ENCODE measurements around the gene ATXN7L3B.

DNA sequence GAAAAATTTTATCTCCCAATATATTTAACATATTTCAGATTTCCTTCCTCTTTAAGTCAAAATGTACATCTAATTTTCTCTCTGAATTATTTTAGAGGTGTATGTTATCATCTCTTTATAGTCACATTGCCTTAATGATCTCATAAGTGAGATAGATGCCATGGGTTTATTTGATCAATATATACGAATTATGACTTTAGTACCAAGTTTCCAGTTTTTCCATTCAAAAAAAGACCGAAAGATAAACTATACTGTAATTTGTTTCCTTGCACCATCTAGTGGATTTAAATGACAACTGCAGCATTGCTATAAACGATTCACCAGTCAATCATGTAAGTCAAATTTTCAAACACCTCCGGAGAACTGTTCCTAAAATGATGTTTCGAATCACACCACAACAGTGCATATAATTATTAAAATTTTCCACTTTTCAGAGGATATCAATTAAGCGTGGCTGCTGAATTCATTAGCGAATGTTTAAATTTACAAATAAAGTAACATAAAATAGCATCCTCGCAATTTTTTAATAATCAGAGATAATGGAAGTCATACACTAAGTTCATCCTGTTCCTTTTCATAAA, 419 bp upstream of the ATXN7L3B start:
- no peak for TF ChIP-seq ZFP1 (CRISPR knock-in tag; IDR thresholded peaks at IDR 0.05)
- TF ChIP-seq KDM4B (IDR thresholded peaks at IDR 0.05; ENCODE audit: borderline replicate concordance in 2 of 2, low read depth in 1 of 2): no peak
- TF ChIP-seq, protein P1, sequence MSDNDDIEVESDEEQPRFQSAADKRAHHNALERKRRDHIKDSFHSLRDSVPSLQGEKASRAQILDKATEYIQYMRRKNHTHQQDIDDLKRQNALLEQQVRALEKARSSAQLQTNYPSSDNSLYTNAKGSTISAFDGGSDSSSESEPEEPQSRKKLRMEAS (CRISPR knock-in tag; IDR thresholded peaks at IDR 0.05): no peak
- TF ChIP-seq, protein P2, sequence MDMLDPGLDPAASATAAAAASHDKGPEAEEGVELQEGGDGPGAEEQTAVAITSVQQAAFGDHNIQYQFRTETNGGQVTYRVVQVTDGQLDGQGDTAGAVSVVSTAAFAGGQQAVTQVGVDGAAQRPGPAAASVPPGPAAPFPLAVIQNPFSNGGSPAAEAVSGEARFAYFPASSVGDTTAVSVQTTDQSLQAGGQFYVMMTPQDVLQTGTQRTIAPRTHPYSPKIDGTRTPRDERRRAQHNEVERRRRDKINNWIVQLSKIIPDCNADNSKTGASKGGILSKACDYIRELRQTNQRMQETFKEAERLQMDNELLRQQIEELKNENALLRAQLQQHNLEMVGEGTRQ (CRISPR knock-in tag; IDR thresholded peaks at IDR 0.05): no peak
- TF ChIP-seq GATAD2B (IDR thresholded peaks at IDR 0.05; ENCODE audit: borderline replicate concordance): no peak
- TF ChIP-seq EP300 (IDR thresholded peaks at IDR 0.05; ENCODE audit: low read length): no peak
- TF ChIP-seq EZH2 (IDR thresholded peaks at IDR 0.05; ENCODE audit: borderline replicate concordance, low read depth, low read length): no peak
- TF ChIP-seq, protein P3, sequence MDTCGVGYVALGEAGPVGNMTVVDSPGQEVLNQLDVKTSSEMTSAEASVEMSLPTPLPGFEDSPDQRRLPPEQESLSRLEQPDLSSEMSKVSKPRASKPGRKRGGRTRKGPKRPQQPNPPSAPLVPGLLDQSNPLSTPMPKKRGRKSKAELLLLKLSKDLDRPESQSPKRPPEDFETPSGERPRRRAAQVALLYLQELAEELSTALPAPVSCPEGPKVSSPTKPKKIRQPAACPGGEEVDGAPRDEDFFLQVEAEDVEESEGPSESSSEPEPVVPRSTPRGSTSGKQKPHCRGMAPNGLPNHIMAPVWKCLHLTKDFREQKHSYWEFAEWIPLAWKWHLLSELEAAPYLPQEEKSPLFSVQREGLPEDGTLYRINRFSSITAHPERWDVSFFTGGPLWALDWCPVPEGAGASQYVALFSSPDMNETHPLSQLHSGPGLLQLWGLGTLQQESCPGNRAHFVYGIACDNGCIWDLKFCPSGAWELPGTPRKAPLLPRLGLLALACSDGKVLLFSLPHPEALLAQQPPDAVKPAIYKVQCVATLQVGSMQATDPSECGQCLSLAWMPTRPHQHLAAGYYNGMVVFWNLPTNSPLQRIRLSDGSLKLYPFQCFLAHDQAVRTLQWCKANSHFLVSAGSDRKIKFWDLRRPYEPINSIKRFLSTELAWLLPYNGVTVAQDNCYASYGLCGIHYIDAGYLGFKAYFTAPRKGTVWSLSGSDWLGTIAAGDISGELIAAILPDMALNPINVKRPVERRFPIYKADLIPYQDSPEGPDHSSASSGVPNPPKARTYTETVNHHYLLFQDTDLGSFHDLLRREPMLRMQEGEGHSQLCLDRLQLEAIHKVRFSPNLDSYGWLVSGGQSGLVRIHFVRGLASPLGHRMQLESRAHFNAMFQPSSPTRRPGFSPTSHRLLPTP (IDR thresholded peaks at IDR 0.05; ENCODE audit: borderline replicate concordance, extremely low read depth, insufficient read length): no peak
- no peak for TF ChIP-seq SREBF2 (CRISPR knock-in tag; IDR thresholded peaks at IDR 0.05)
- no peak for TF ChIP-seq ZBTB17 (CRISPR knock-in tag; IDR thresholded peaks at IDR 0.05)
- no peak for TF ChIP-seq ESRRA (IDR thresholded peaks at IDR 0.05; ENCODE audit: borderline replicate concordance, low read depth)
- no peak for TF ChIP-seq SMARCA5 (IDR thresholded peaks at IDR 0.05)
